Limb (tissue), 2 donors: ENCODE results near the gene MAT2A.
A peak's percentile ranks its signal among the peaks of the same experiment; 100 is the strongest.
"Not testable (repeated sequence)": the region's sequence is repeated elsewhere in the genome, so short reads cannot be mapped to it uniquely, and the experiment has no call there.

Experiments
- DNase-seq, 2 donors: peaks; one replicate each; pipeline ENCODE4 v3.0.0-alpha.2; 2016; ENCODE audit errors: extremely low spot score in 2 of 2

The MAT2A gene

GRCh38 chr2:85547089-85547858 is 8.3 kb downstream of the MAT2A start:
- no peak for DNase-seq

- no peak for DNase-seq
Measured at GRCh38 chr2:85547859-85548607, 9.1 kb downstream of the MAT2A start.

GRCh38 chr2:85548608-85548900 is 9.6 kb downstream of the MAT2A start:
- DNase-seq = no peak

- DNase-seq = no peak
Measured at GRCh38 chr2:85549095-85549494, 10.1 kb downstream of the MAT2A start.

GRCh38 chr2:85549826-85550225 is 10.9 kb downstream of the MAT2A start:
- DNase-seq = no peak

GRCh38 chr2:85550486-85550885 is 11.5 kb downstream of the MAT2A start:
- DNase-seq = no peak

- peak; percentile 73 to 87 for DNase-seq
Measured at GRCh38 chr2:85551698-85552678, 13.0 kb downstream of the MAT2A start.

- DNase-seq = no peak
Measured at GRCh38 chr2:85553184-85553583, 14.2 kb downstream of the MAT2A start.

GRCh38 chr2:85554980-85555612 is 16.1 kb downstream of the MAT2A start:
- DNase-seq = no peak

- DNase-seq = no peak
Measured at GRCh38 chr2:85557130-85557529, 18.2 kb downstream of the MAT2A start.

- no peak for DNase-seq
Measured at GRCh38 chr2:85558160-85558559, 19.2 kb downstream of the MAT2A start.

- DNase-seq = not testable (repeated sequence)
Measured at GRCh38 chr2:85560403-85560726, 21.4 kb downstream of the MAT2A start.

GRCh38 chr2:85560812-85561279 is 21.9 kb downstream of the MAT2A start:
- no peak for DNase-seq

- peak; percentile 96 for DNase-seq
Measured at GRCh38 chr2:85561280-85562212, 22.6 kb downstream of the MAT2A start, which contains the start of gene GGCX. GGCX (minus strand) TSS chr2:85561493; CDS start chr2:85561428, 65 bp downstream.

GRCh38 chr2:85564144-85564563 is 25.2 kb downstream of the MAT2A start:
- DNase-seq = no peak

- DNase-seq = no peak
Measured at GRCh38 chr2:85566265-85566664, 27.3 kb downstream of the MAT2A start.

- DNase-seq = no peak
Measured at GRCh38 chr2:85575739-85576138, 36.8 kb downstream of the MAT2A start.

- DNase-seq = no peak
Measured at GRCh38 chr2:85577063-85577385, 38.1 kb downstream of the MAT2A start.

GRCh38 chr2:85577386-85578242 is 38.6 kb downstream of the MAT2A start, which contains the start of gene VAMP8:
VAMP8 (plus strand) TSS chr2:85577586; CDS start chr2:85577647, 61 bp downstream.
- no peak for DNase-seq
